ENCODE measurements around the gene MICAL3.

MICAL3 gene

GRCh38 chr22:17954200-17954859 lies 70.0 kb downstream of the MICAL3 start:
- peak overlapping the region; percentile 53 for H3K27ac ChIP-seq
- TF ChIP-seq CTCF (IDR thresholded peaks at IDR 0.05) (no peak), ZFX (IDR thresholded peaks at IDR 0.05; ENCODE audit: borderline replicate concordance) (no peak)

- TF ChIP-seq ZFX (IDR thresholded peaks at IDR 0.05; ENCODE audit: borderline replicate concordance) = no peak
- no peak for TF ChIP-seq CTCF (IDR thresholded peaks at IDR 0.05)
- peak overlapping the region; percentile 55 for H3K27ac ChIP-seq
Measured at GRCh38 chr22:17953147-17953546, 71.2 kb downstream of the MICAL3 start.

- H3K27ac ChIP-seq = peak overlapping the region; percentile 55
- TF ChIP-seq CTCF (IDR thresholded peaks at IDR 0.05) (peak; percentile 43), ZFX (IDR thresholded peaks at IDR 0.05; ENCODE audit: borderline replicate concordance) (no peak)
Measured at GRCh38 chr22:17952273-17952801, 72.0 kb downstream of the MICAL3 start.

GRCh38 chr22:17951315-17951714 lies 73.0 kb downstream of the MICAL3 start:
- H3K27ac ChIP-seq = no peak overlapping the region
- TF ChIP-seq CTCF (IDR thresholded peaks at IDR 0.05) = no peak
- TF ChIP-seq ZFX (IDR thresholded peaks at IDR 0.05; ENCODE audit: borderline replicate concordance) = no peak

- no peak overlapping the region for H3K27ac ChIP-seq
- no peak for TF ChIP-seq CTCF (IDR thresholded peaks at IDR 0.05)
- no peak for TF ChIP-seq ZFX (IDR thresholded peaks at IDR 0.05; ENCODE audit: borderline replicate concordance)
Measured at GRCh38 chr22:17950651-17951214, 73.6 kb downstream of the MICAL3 start.

- H3K27ac ChIP-seq = no peak overlapping the region
- TF ChIP-seq CTCF (IDR thresholded peaks at IDR 0.05) (no peak), ZFX (IDR thresholded peaks at IDR 0.05; ENCODE audit: borderline replicate concordance) (no peak)
Measured at GRCh38 chr22:17949642-17950473, 74.5 kb downstream of the MICAL3 start.
